Measurements from ENCODE around the gene PHYKPL. TPM values are rescaled to one million over a fixed set of nuclear protein-coding genes. Genes with fewer than 3 reads are reported as not detected.
"Not testable (repeated sequence)": the region's sequence is repeated elsewhere in the genome, so short reads cannot be mapped to it uniquely, and the experiment has no call there.

Gene PHYKPL
- total and polyA plus RNA-seq, 7 donors = 22.3 to 51.6 (median 43.4) TPM

GRCh38 chr5:178261666-178262600 is 29.3 kb upstream of the PHYKPL start:
- DNase-seq (no peak), ATAC-seq (no peak)
- WGBS, 3 donors = 89 to 90% (median 89%) methylated on average over 19 of the region's 19 CpGs
- intact Hi-C loops (cut with DNase I) = no loop called here
- Histone ChIP-seq H3K4me1 (no peaks in the 10 kb centered on the region), H3K9me3 (no peaks in the 10 kb centered on the region), H3K4me3 (no peak overlapping the region), H3K27ac (no peak overlapping the region), H3K27me3 (ENCODE audit: insufficient read depth in 3 of 3, low read length in 2 of 3) (no peaks in the 10 kb centered on the region), H3K36me3 (ENCODE audit: insufficient read depth in 1 of 2, low read depth in 1 of 2) (no peaks in the 10 kb centered on the region)
- TF ChIP-seq CTCF (IDR thresholded peaks at IDR 0.05) = no peak

GRCh38 chr5:178259623-178260536 is 27.3 kb upstream of the PHYKPL start:
- H3K4me1 ChIP-seq = no peaks in the 10 kb centered on the region
- no peaks in the 10 kb centered on the region for H3K27me3 ChIP-seq (ENCODE audit: insufficient read depth in 3 of 3, low read length in 2 of 3)
- no peak for TF ChIP-seq CTCF (IDR thresholded peaks at IDR 0.05)
- intact Hi-C loops (cut with DNase I) = no loop called here
- no peaks in the 10 kb centered on the region for H3K9me3 ChIP-seq
- H3K4me3 ChIP-seq = no peak overlapping the region
- WGBS, 3 donors = 77 to 86% (median 81%) methylated on average over 21 of the region's 21 CpGs
- DNase-seq (no peak), ATAC-seq (no peak)
- no peaks in the 10 kb centered on the region for H3K36me3 ChIP-seq (ENCODE audit: insufficient read depth in 1 of 2, low read depth in 1 of 2)
- H3K27ac ChIP-seq = no peak overlapping the region

GRCh38 chr5:178257650-178258049 is 25.0 kb upstream of the PHYKPL start:
- Histone ChIP-seq H3K27ac (no peak overlapping the region), H3K4me1 (no peaks in the 10 kb centered on the region), H3K9me3 (no peaks in the 10 kb centered on the region), H3K36me3 (ENCODE audit: insufficient read depth in 1 of 2, low read depth in 1 of 2) (no peaks in the 10 kb centered on the region), H3K27me3 (ENCODE audit: insufficient read depth in 3 of 3, low read length in 2 of 3) (no peaks in the 10 kb centered on the region), H3K4me3 (no peak overlapping the region)
- WGBS, 3 donors = 80 to 87% (median 83%) methylated on average over 4 of the region's 4 CpGs
- no peak for TF ChIP-seq CTCF (IDR thresholded peaks at IDR 0.05)
- intact Hi-C loops (cut with DNase I) = no loop called here
- DNase-seq = no peak
- no peak for ATAC-seq

- intact Hi-C loops (cut with DNase I) = no loop called here
- ATAC-seq (no peak), DNase-seq (no peak)
- WGBS, 3 donors = 67 to 72% (median 70%) methylated on average over 19 of the region's 19 CpGs
- TF ChIP-seq CTCF (IDR thresholded peaks at IDR 0.05) = no peak
- no peak overlapping the region for H3K27ac ChIP-seq
- H3K4me1 ChIP-seq = no peaks in the 10 kb centered on the region
- no peaks in the 10 kb centered on the region for H3K27me3 ChIP-seq (ENCODE audit: insufficient read depth in 3 of 3, low read length in 2 of 3)
- no peaks in the 10 kb centered on the region for H3K9me3 ChIP-seq
- no peak overlapping the region for H3K4me3 ChIP-seq
- H3K36me3 ChIP-seq (ENCODE audit: insufficient read depth in 1 of 2, low read depth in 1 of 2) = no peaks in the 10 kb centered on the region
These were observed 24.1 kb upstream of the PHYKPL start for GRCh38 chr5:178256746-178257145.

GRCh38 chr5:178253632-178254031 is 21.0 kb upstream of the PHYKPL start:
- H3K4me3 ChIP-seq; H3K4me1 ChIP-seq; H3K9me3 ChIP-seq; ATAC-seq; H3K27me3 ChIP-seq (ENCODE audit: insufficient read depth in 3 of 3, low read length in 2 of 3); H3K27ac ChIP-seq; intact Hi-C loops (cut with DNase I); DNase-seq; H3K36me3 ChIP-seq (ENCODE audit: insufficient read depth in 1 of 2, low read depth in 1 of 2): not testable (repeated sequence)
- WGBS, 3 donors = 88 to 93% (median 89%) methylated on average over 18 of the region's 18 CpGs

Data from psoas muscle (tissue), 8 donors.